WTC11 (cell line): ENCODE data around the gene NEK2. TPM values are rescaled to one million over a fixed set of nuclear protein-coding genes. Genes with fewer than 3 reads are reported as not detected.

ENCODE experiments used
- ATAC-seq: fragments of 200-7000 bp; cut with Tn5 transposase; 2 replicates; pipeline ENCODE4 v1.10.0; 2021; ENCODE audit warnings: mild to moderate bottlenecking, moderate library complexity
- CTCF ChIA-PET: fragments of 300-600 bp; sonication (Branson Sonifier 250); formaldehyde crosslinking; loops from one replicate; lab custom pipeline; 2021; ENCODE audit warnings: antibody characterized with exemption; lab: Charles Lee
- POLR2A ChIA-PET: fragments of 350-600 bp; sonication (Branson Sonifier 250); formaldehyde crosslinking; loops from one replicate; lab custom pipeline; 2021; ENCODE audit warnings: antibody characterized with exemption; lab: Charles Lee
- DNase-seq: peaks from one replicate; pipeline ENCODE4 v3.0.0; 2021; ENCODE audit warnings: low spot score
- H3K27ac Mint-ChIP-seq: 2 replicates; pipeline ENCODE4 v1.8.0; 2021; ENCODE audit warnings: mixed read lengths
- H3K27me3 Mint-ChIP-seq: 2 replicates; pipeline ENCODE4 v1.8.0; 2021; ENCODE audit warnings: low read depth, mild to moderate bottlenecking, moderate library complexity, mixed read lengths
- H3K36me3 Mint-ChIP-seq: 2 replicates; pipeline ENCODE4 v1.8.0; 2021; ENCODE audit warnings: mixed read lengths
- H3K4me1 Mint-ChIP-seq: 2 replicates; pipeline ENCODE4 v1.8.0; 2022; ENCODE audit warnings: mixed read lengths
- H3K4me3 Mint-ChIP-seq: 2 replicates; pipeline ENCODE4 v1.8.0; 2021; ENCODE audit warnings: mild to moderate bottlenecking, moderate library complexity, mixed read lengths
- H3K9me3 Mint-ChIP-seq: 2 replicates; pipeline ENCODE4 v1.8.0; 2021; ENCODE audit warnings: mixed read lengths
- AFF4 ChIP-seq: sonication (generic); formaldehyde crosslinking; IDR thresholded peaks from 2 replicates; pipeline ENCODE4 v1.8.1; 2023; ENCODE audit warnings: mild to moderate bottlenecking, missing genetic modification reagents, borderline replicate concordance
- ATF2 ChIP-seq: sonication (generic); formaldehyde crosslinking; IDR thresholded peaks from 2 replicates; pipeline ENCODE4 v1.8.1; 2022; ENCODE audit warnings: low read depth, missing genetic modification reagents, borderline replicate concordance
- ATF6 ChIP-seq: sonication (generic); formaldehyde crosslinking; IDR thresholded peaks from 2 replicates; pipeline ENCODE4 v1.8.1; 2023; ENCODE audit warnings: mild to moderate bottlenecking, missing genetic modification reagents
- E2F4 ChIP-seq: sonication (generic); formaldehyde crosslinking; IDR thresholded peaks from 2 replicates; pipeline ENCODE4 v1.8.1; 2022; ENCODE audit warnings: low read depth, mild to moderate bottlenecking, moderate library complexity, missing genetic modification reagents, borderline replicate concordance
- GTF2I ChIP-seq: fragments of 250-450 bp; sonication (Bioruptor Pico); conservative IDR thresholded peaks from 2 replicates; pipeline ENCODE4 v1.4.0; 2021; ENCODE audit warnings: mild to moderate bottlenecking
- HMGA2 ChIP-seq: fragments of 250-450 bp; sonication (Bioruptor Pico); IDR thresholded peaks from 2 replicates; pipeline ENCODE4 v1.4.0; 2021; ENCODE audit warnings: mild to moderate bottlenecking, moderate library complexity
- JUN ChIP-seq: sonication (generic); formaldehyde crosslinking; IDR thresholded peaks from 2 replicates; pipeline ENCODE4 v1.8.0; 2023; ENCODE audit warnings: mild to moderate bottlenecking, missing genetic modification reagents
- MAX ChIP-seq: sonication (generic); formaldehyde crosslinking; IDR thresholded peaks from 2 replicates; pipeline ENCODE4 v1.8.0; 2022; ENCODE audit warnings: mild to moderate bottlenecking, missing genetic modification reagents
- MLX ChIP-seq: sonication (generic); formaldehyde crosslinking; IDR thresholded peaks from 2 replicates; pipeline ENCODE4 v1.8.1; 2023; ENCODE audit warnings: mild to moderate bottlenecking, missing genetic modification reagents, moderate library complexity
- MXD4 ChIP-seq: fragments of 250-450 bp; sonication (Bioruptor Pico); IDR thresholded peaks from 2 replicates; pipeline ENCODE4 v1.8.0; 2021; ENCODE audit warnings: mild to moderate bottlenecking, moderate library complexity, borderline replicate concordance
- MYBL2 ChIP-seq: sonication (generic); formaldehyde crosslinking; IDR thresholded peaks from 2 replicates; pipeline ENCODE4 v1.8.1; 2023; ENCODE audit warnings: mild to moderate bottlenecking, moderate library complexity, missing genetic modification reagents
- OVOL2 ChIP-seq: fragments of 250-450 bp; sonication (Bioruptor Pico); IDR thresholded peaks from 2 replicates; pipeline ENCODE4 v1.9.0; 2021; ENCODE audit warnings: mild to moderate bottlenecking, borderline replicate concordance
- SP1 ChIP-seq: sonication (generic); formaldehyde crosslinking; conservative IDR thresholded peaks from 2 replicates; pipeline ENCODE4 v1.8.1; 2022; ENCODE audit warnings: missing genetic modification reagents
- ZBTB21 ChIP-seq: sonication (generic); formaldehyde crosslinking; IDR thresholded peaks from 2 replicates; pipeline ENCODE4 v1.8.1; 2023; ENCODE audit warnings: mild to moderate bottlenecking, missing genetic modification reagents, borderline replicate concordance
- ZMAT4 ChIP-seq: fragments of 250-450 bp; sonication (Bioruptor Pico); IDR thresholded peaks from 2 replicates; pipeline ENCODE4 v1.9.0; 2021; ENCODE audit warnings: mild to moderate bottlenecking
- ZNF532 ChIP-seq: fragments of 250-450 bp; sonication (Bioruptor Pico); IDR thresholded peaks from 2 replicates; pipeline ENCODE4 v1.9.0; 2021; ENCODE audit warnings: mild to moderate bottlenecking, borderline replicate concordance
- total RNA-seq: library from RNA; stranded (reverse); gene quantifications from 3 replicates; pipeline ENCODE4 v1.2.3, GENCODE V29; 2021

The NEK2 gene
- total RNA-seq, 1 experiment from 2014 or later, result 23.5 TPM

- TF ChIP-seq AFF4 (no peak), SP1 (CRISPR knock-in tag) (no peak)
Measured at GRCh38 chr1:211652371-211652770, 23.1 kb downstream of the NEK2 start (continued).

- H3K27me3 Mint-ChIP-seq, result no peaks in the 10 kb centered on the region
- peaks cover 16% of the 10 kb centered on the region for H3K4me1 Mint-ChIP-seq
- no peaks in the 10 kb centered on the region for H3K36me3 Mint-ChIP-seq
- no peaks in the 10 kb centered on the region for H3K9me3 Mint-ChIP-seq
- no peak overlapping the region for H3K4me3 Mint-ChIP-seq
- H3K27ac Mint-ChIP-seq, result no peak overlapping the region
- ChIA-PET CTCF (interaction anchor here (1.4 kb wide), 1 partner anchor 136 kb away, joined by 4 read pairs; no protein-coding TSS in a partner anchor), POLR2A (no interaction called here)
- no peak for TF ChIP-seq ZMAT4 (CRISPR knock-in tag)
- TF ChIP-seq HMGA2 (CRISPR knock-in tag), result no peak
- no peak for TF ChIP-seq OVOL2 (CRISPR knock-in tag)
- no peak for TF ChIP-seq ATF6 (CRISPR knock-in tag)
- TF ChIP-seq MLX, result no peak
- no peak for TF ChIP-seq E2F4 (CRISPR knock-in tag)
- DNase-seq, result no peak
- ATAC-seq, result no peak
Measured at GRCh38 chr1:211650904-211651303, 24.5 kb downstream of the NEK2 start.

- Mint-ChIP-seq H3K9me3 (no peaks in the 10 kb centered on the region), H3K4me3 (no peak overlapping the region), H3K4me1 (0 out of 2 replicates have a peak, but pooled peaks cover 3% of the 10 kb centered on the region), H3K27me3 (no peaks in the 10 kb centered on the region), H3K27ac (no peak overlapping the region), H3K36me3 (no peaks in the 10 kb centered on the region)
- ATAC-seq (peak; percentile 93), DNase-seq (peak; percentile 47)
- CTCF ChIA-PET, result interaction anchor here (0.6 to 1.2 kb wide), 3 partner anchors 12 to 95 kb away, joined by 3 to 4 read pairs (median 3); no protein-coding TSS in a partner anchor
- POLR2A ChIA-PET, result no interaction called here
- TF ChIP-seq JUN (CRISPR knock-in tag) (no peak), MYBL2 (no peak), ZBTB21 (CRISPR knock-in tag) (no peak), GTF2I (CRISPR knock-in tag) (no peak), MAX (CRISPR knock-in tag) (no peak), MXD4 (CRISPR knock-in tag) (no peak), ATF2 (CRISPR knock-in tag) (no peak), ZNF532 (CRISPR knock-in tag) (no peak)
Measured at GRCh38 chr1:211648980-211649934, 26.2 kb downstream of the NEK2 start.
